GM18870 (cell line): Measurements from ENCODE around the gene CAPN7.

ENCODE experiments used
- ATAC-seq: cut with Tn5 transposase; IDR thresholded peaks from one replicate; pipeline ENCODE4 v1.9.1; 2021; ENCODE audit warnings: moderate library complexity; ENCODE audit not compliant: unreplicated experiment

The CAPN7 gene

GRCh38 chr3:15294929-15295328 is 88.9 kb downstream of the CAPN7 start:
- no peak for ATAC-seq

DNA sequence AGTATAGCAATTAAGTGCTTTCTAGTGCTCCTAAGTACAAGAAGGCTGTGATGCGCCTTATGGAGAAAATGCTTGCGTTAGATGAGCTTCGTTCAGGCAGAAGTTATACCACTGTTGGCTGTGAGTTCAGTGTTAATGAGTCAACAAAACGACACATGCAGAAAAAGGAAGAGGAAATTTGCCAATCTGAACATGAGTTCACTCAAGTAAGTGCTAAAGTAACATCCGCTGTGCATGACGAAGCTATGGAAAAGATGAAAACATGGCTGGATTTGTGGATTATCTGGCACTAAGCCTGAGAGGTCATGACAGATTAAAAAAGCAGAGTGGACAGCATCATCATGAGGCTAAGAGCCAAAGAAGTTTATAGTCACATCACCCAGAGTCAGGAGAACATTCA is 89.5 kb downstream of the CAPN7 start:
- ATAC-seq = no peak

DNA sequence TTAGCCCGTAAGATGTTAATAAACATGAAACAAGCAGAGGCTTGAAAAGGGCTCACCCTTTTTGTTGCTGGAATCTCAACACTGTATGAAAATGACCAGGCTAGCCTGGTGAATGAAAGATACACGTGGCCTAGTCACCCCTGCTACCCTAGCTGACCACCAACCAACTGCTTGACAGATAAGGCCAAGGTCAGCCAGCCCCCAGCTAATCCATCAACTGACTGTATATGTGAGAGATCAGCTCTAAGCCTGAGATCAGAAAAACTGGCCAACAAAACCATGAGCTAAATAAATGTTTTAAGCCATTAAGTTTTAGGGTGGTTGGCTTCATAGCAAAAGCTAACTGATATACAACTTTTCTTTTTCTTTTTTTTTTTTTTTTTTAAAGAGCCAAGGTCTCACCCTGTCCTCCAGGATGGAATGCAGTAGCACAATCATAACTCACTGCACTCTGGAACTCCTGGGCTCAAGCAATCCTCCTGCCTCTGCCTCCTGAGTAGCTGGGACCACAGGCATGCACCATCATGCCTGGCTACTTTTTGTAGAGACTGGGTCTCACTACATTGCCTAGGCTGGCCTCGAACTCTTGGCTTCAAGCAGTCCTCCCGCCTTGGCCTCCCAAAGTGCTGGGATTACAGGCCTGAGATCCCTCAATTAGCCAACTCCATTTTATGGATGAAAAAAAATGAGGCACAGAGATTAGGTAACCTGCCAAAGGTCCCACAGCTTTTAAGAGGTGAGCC is 91.7 kb downstream of the CAPN7 start:
- ATAC-seq = no peak

- ATAC-seq = no peak
Measured at GRCh38 chr3:15298504-15298903, 92.5 kb downstream of the CAPN7 start.

DNA sequence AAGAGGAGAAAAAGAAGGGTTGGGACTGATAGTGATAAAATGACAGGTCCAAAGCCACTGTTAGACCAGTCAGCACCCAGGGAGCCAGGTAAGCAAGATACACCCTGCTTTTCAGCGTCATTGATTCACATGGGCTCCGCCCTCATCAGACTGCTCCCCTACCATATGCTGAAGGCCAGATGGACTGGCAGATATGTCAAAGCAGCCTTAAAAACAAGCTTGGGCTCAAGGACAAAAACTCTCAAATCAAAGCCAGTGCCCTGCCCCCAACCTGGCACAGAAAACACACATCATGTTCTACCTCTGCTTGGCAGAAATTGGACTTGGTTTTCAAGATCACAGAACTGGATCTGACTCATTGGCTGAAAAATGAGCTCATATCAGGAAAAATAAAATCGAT is 93.0 kb downstream of the CAPN7 start:
- no peak for ATAC-seq

DNA sequence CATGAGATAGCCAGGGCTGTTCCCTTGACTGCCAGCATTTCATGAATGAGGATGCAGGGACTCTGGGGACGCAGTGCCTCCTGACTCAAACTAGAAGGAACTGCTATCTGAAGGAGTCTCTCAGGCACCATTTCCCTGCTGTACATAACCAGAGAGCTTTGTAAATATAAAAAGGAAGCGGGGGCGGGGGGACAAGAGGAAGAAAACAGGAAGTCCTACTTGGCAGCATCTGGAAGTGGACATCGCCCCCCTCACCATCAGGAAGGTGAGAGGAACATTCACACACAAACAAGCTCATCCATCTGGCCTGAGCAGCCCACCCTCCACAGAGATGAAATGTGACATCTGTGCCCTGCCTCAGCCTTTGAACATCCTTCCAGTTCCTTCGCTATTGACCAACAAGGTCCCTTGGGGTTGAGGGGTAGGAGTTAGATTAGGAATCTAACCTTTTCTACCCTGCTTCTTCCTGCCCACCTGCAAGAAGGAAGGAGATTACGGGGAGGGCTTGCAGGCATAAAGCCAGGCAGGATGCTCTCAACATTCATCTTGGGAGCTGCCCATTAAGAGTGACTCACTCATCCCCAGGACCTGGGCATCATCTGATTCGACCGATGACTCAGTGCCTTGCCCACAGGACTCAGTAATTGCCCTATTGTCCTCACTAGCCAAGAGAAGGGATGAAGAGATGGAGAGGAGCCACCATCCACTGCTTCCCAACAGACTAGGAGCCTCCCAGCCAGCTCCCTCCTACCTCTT is 94.5 kb downstream of the CAPN7 start:
- ATAC-seq = no peak

- ATAC-seq = no peak
Measured at GRCh38 chr3:15301761-15302160, 95.7 kb downstream of the CAPN7 start.
